ENCODE measurements around the gene ATG7.

- no peak for TF ChIP-seq CTCF (IDR thresholded peaks at IDR 0.05)
- no peak for TF ChIP-seq EP300 (IDR thresholded peaks at IDR 0.05)
Measured at GRCh38 chr3:11370966-11371365, 98.8 kb downstream of the ATG7 start.
